KOPT-K1 (cell line): ENCODE results near the gene DLG2.
"Not testable (repeated sequence)": the region's sequence is repeated elsewhere in the genome, so short reads cannot be mapped to it uniquely, and the experiment has no call there.

Experiments used
- H3K27ac ChIP-seq: fragments of 200-600 bp; sonication (generic); 2 replicates; pipeline ENCODE4 v1.5.1; 2016; ENCODE audit warnings: antibody characterized with exemption, mild to moderate bottlenecking, low read depth, low read length; ENCODE audit not compliant: poor library complexity, severe bottlenecking
- H3K36me3 ChIP-seq: fragments of 200-600 bp; sonication (generic); 2 replicates; pipeline ENCODE4 v1.5.1; 2017; ENCODE audit warnings: antibody characterized with exemption, mild to moderate bottlenecking, low read length, moderate library complexity; ENCODE audit not compliant: insufficient read depth
- H3K9me3 ChIP-seq: fragments of 200-600 bp; sonication (generic); 2 replicates; pipeline ENCODE4 v1.5.1; 2017; ENCODE audit warnings: antibody characterized with exemption, low read length, mild to moderate bottlenecking; ENCODE audit not compliant: insufficient read depth, poor library complexity, severe bottlenecking

DLG2 gene

DNA sequence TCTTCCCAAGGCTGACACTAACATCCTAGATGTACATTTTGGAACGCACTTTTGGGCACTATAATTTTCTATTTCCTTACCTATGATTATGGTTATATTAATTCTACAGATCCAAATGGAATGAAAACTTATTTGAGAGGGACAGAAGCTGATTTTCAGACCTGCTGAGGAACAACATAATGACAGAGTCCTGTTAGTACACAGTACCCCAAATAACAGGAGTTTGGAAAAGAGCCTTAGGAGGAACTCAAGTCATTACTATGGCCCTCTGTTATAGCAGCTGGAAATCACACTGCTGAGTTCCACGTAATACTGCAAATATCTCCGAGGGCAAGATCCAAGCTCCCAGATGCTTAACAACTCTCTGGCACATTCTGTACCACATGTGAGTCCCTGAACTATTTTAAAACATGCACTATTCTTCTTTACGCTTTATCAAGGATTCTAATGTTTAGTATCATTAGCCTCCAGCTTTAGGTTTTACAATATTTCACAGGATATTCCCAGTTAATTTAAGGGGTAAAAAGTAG is 1313.2 kb downstream of the DLG2 start:
- no peak overlapping the region for H3K27ac ChIP-seq

DNA sequence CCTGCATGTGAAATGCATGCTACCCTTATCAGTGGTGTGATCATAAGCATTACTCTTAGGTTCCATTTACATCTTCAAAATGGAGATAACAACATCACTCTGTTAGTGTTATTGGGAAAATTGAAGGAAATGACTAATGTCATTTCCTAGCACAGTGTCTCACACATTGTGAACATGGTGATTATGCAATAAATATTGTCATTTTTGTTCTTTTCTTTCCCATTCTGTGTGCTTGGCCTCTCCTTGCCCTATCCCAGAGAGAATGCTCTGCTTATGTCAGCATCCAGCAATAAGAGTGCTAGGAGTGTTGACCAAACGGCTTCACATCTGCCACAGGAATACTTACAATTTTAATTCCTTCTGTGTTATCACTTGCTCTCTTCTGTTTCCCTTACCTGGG is 1316.9 kb downstream of the DLG2 start:
- H3K27ac ChIP-seq: no peak overlapping the region

More for the DNA sequence above, 1313.2 kb downstream of the DLG2 start:
- H3K36me3 ChIP-seq: no peaks in the 10 kb centered on the region
- H3K9me3 ChIP-seq: no peaks in the 10 kb centered on the region

DNA sequence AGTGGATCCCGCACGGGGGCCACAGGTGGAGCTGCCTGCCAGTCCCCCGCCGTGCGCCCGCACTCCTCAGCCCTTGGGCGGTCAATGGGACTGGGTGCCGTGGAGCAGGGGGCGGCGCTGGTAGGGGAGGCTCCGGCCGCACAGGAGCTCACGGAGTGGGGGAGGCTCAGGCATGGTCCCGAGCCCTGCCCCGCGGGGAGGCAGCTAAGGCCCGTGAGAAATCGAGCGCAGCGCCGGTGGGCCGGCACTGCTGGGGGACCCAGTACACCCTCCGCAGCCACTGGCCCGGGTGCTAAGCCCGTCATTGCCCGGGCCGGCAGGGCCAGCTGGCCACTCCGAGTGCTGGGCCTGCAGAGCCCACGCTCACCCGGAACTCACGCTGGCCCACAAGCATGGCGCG is 1318.7 kb downstream of the DLG2 start:
- H3K27ac ChIP-seq, H3K9me3 ChIP-seq, H3K36me3 ChIP-seq: not testable (repeated sequence)

More for the DNA sequence above, 1316.9 kb downstream of the DLG2 start:
- no peaks in the 10 kb centered on the region for H3K36me3 ChIP-seq
- no peaks in the 10 kb centered on the region for H3K9me3 ChIP-seq

DNA sequence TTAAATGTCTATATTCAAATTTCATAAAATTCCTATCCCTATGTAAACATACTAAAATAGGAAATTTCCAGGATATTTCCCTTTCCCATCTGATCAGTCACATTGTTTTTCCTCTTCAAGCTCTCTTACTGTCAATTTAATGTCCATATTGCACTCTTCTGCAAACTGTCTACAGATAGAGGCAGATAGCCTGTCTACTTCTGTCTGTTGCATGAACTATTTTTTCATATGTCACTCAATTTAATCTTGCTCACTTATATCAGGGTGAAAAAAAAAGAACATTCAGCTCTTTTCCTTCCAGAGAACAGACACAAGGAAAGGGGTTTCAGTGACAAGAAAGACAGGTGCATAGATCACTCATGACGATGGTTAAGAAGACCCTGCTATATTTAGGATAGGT is 1327.1 kb downstream of the DLG2 start:
- no peak overlapping the region for H3K27ac ChIP-seq
- no peaks in the 10 kb centered on the region for H3K9me3 ChIP-seq
- H3K36me3 ChIP-seq: no peaks in the 10 kb centered on the region

DNA sequence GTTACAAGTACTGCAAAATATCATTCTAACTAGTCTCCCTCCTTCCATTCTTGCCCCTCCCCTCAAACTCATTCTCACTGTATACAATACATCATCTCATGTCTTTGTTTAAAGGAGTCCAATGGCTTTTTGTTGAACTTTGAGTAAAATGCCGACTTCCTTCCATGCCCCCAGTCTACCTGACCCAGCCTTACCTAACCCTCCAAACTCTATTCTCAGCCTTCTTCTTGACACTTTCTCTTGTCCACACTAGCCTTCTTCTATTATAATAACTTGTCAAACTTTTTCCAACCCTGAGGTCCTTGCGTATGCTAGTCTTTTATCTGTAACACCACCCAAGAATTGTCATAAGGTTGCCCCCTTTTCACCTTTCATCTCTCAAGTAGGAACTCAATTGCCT is 1329.6 kb downstream of the DLG2 start:
- no peaks in the 10 kb centered on the region for H3K9me3 ChIP-seq
- no peak overlapping the region for H3K27ac ChIP-seq
- no peaks in the 10 kb centered on the region for H3K36me3 ChIP-seq

DNA sequence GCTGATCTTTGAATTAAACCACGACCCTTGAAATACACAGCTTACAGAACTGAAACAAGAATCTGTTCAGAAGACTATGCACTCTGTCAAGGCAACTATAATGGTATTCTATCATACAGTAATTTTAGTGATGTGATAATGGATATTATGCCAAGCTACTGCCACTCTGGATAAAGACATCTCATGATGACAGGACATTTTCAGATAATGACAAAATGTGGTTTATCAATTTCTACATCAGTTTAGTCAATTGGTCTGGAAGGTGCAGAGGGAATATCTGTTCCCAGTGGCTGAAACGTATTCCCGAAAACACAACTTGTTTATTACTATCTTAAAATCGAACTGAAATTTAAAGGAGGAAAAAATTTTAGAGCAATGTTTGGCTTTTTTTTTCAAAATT is 1331.3 kb downstream of the DLG2 start:
- Histone ChIP-seq H3K27ac (no peak overlapping the region), H3K36me3 (no peaks in the 10 kb centered on the region)

DNA sequence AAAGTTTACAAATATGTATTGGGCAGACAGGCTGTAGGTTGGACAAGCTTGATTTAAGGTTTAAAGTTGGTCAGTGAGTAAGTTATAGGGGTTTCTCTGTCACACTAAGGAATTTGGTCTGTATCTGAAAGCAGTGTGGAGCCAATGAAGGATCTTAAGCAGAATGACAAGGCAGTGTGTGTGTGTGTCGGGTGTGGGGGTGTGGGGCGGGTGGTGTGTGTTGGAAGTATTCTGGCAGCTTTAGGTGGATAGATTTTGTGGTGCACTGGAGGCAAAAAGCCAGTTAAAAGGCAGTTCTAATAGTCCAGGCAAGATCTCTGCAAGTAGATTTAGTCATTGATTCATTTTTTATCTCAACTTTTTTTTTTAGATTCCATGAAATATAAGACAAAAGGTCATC is 1334.2 kb downstream of the DLG2 start:
- Histone ChIP-seq H3K36me3 (no peaks in the 10 kb centered on the region), H3K9me3 (no peaks in the 10 kb centered on the region), H3K27ac (no peak overlapping the region)

More for the DNA sequence above, 1331.3 kb downstream of the DLG2 start:
- no peaks in the 10 kb centered on the region for H3K9me3 ChIP-seq

DNA sequence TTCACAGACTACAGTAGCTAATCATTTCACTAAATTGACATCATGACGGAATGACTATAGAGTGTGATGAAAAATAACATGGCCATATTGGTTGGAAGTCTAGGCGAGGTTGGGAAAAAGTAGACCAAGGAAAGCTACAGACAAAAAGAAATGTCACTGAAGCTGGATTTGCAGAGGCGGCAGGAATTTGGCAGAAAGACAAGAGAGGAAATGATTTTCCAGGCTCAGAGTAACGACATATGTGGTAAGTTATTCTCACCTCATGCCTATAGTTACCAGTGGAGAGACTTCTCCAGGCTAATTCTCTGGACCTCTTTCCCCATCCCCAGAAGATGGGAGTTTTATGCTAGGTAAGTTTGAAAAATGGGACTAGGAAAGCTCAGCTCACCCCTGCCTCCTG is 1335.1 kb downstream of the DLG2 start:
- Histone ChIP-seq H3K36me3 (no peaks in the 10 kb centered on the region), H3K9me3 (no peaks in the 10 kb centered on the region), H3K27ac (no peak overlapping the region)

DNA sequence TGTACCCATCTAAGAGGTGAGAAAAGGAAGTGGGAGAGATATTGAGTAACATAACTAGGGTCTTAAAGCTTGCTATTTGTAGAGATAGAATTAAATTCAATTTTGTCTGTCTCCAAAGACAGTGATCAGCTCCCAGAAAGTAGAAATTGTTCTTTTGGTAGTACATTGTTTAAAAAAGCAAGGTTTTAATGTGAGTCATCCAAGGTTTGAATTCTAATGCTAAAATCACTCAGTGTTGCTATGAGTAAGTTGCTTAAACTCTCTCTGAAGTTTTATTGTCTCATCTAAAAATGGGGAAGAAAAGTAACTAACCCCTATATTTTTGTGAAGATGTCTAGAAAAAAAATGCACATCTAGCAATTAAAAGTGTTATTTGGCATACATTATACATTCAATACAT is 1336.5 kb downstream of the DLG2 start:
- Histone ChIP-seq H3K36me3 (no peaks in the 10 kb centered on the region), H3K27ac (no peak overlapping the region), H3K9me3 (no peaks in the 10 kb centered on the region)

DNA sequence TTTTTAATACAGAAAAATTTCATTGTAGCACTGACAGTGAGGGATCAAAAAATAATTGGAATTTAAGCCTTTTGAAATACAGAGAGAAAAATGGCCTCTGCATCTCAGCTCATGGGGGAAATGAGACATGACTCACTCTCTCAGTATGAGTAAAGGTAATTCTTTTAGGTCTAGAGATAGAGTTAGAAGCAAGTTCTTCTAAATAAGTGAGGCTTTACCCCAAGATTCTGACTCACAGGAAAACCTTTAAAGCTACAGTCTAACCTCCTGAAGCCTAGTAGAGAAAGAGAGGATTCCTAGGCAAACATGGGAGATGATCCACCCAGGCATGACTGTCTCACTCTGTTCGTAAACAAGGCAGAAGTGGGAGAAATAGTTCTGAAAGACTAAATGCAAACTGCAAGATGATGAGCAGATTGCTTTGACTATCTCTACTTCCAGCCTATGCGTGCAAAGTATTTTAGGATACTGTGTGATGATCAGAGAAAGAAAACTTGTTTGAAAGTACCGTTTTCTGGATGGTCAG is 1337.7 kb downstream of the DLG2 start:
- no peak overlapping the region for H3K27ac ChIP-seq
- no peaks in the 10 kb centered on the region for H3K9me3 ChIP-seq

DNA sequence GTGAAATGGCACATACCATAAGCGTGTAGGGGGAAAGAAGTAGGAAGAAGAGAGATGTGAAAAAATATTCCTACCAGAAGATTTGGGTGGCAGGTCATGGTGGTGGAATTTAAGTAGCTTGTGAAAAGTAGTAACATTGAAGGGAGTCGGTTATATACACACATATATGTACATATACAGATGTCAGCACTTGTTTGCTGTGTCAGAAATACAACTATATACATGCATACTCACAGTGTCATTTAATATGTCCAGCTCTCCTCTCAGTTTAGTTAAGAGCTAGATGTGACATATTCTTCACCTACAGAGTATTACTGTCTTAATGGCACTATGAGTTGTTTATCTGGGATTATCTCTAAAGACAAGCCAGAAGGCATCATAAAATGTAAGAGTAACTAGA is 1353.6 kb downstream of the DLG2 start:
- no peak overlapping the region for H3K27ac ChIP-seq
- H3K9me3 ChIP-seq: no peaks in the 10 kb centered on the region
- no peaks in the 10 kb centered on the region for H3K36me3 ChIP-seq

More for the DNA sequence above, 1337.7 kb downstream of the DLG2 start:
- H3K36me3 ChIP-seq: no peaks in the 10 kb centered on the region

DNA sequence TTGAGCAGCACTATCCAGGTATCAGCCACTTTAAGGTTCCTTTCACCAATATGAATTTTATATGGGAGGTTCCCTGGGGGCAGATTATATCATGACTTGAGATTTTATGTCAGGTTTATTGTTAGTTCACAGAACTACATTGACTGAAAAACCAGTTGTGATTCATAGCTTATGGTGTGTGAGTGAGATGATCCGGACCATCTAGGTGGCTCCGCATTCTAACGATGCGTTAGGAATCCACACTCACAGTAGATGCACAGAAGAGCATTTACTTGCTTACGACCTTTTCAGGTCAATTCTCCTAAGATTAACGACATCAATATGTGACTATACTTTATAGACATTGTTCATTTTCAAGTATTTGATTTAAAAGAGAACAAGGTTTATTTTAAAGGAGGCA is 1356.7 kb downstream of the DLG2 start:
- H3K27ac ChIP-seq: no peak overlapping the region
- H3K36me3 ChIP-seq: no peaks in the 10 kb centered on the region
- H3K9me3 ChIP-seq: no peaks in the 10 kb centered on the region

DNA sequence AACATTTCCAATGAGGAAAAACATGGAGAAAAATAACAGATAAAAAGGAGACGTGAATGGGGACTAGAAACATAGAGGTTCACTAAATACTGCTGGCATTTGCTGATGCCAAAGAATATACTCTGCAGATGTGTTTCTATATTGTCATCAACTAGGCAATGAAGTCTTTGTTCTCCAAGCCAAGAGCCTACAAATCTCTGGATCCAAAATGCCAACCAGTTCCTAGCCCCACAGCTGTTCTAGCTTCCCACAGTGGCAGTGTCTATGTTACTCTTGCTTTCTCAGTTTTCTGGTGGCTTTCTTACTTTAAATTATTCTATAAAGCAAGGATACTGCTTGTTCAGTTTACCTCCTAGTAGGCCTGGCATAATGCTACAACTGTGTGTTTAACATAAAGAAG is 1363.1 kb downstream of the DLG2 start:
- Histone ChIP-seq H3K36me3 (no peaks in the 10 kb centered on the region), H3K27ac (no peak overlapping the region), H3K9me3 (no peaks in the 10 kb centered on the region)

DNA sequence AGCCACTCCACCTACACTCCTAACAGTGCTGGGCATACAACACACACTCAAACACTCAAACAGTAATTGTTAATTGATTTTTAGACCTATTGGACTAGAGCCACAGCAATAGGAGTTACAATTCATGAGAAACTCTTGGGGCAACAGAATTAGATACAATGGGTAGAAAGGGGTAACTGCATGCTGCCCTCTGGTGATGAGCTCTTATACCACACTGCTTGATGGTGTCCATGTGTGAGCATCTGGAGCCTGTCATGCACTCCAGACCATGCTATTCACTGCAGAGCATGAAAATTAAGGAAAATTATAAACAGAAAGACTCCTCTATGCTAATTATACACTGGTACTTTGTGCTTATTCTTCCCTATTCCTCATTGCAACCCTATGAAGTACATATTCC is 1365.4 kb downstream of the DLG2 start:
- Histone ChIP-seq H3K9me3 (no peaks in the 10 kb centered on the region), H3K36me3 (no peaks in the 10 kb centered on the region), H3K27ac (no peak overlapping the region)

DNA sequence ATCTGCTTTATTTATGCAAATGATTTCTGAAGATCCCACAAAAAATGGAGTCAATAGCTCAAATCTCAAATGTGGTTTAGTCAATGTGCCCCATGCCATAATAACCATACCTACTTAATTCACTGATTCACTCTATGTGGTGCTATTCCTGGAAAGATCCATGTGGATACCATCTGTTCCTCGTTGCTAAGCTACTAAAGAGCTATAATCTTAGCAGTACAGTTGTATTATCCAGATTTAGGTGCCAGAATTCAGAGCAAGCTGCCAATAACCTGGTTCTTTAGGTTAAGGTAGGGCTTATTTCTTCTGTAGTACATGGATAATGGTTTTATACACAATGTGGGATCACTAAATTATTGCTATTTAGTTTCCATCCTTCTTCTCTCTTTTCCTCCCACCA is 1366.3 kb downstream of the DLG2 start:
- no peaks in the 10 kb centered on the region for H3K36me3 ChIP-seq
- no peak overlapping the region for H3K27ac ChIP-seq
- no peaks in the 10 kb centered on the region for H3K9me3 ChIP-seq

DNA sequence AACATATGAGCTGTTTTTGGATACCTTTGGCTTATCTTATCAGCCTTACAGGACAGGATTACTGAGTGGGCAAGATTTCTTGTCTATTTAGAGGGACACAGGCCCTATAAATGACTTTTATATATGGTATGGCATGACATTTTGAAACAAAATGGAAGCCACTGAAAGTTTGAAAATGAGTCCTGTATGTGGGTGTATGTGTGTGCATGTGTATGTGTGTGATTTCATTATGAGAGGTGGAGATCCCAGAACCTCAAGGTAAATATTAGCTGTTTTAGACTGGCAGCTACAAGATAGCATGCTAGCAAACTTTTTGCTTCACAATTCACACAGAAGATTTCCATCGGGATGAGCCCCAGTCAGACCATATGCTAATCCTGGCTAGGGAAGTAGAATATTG is 1370.5 kb downstream of the DLG2 start:
- Histone ChIP-seq H3K36me3 (no peaks in the 10 kb centered on the region), H3K27ac (no peak overlapping the region), H3K9me3 (no peaks in the 10 kb centered on the region)
